GM18861 (cell line): ENCODE results near the gene ACSF3.

Source experiments
- ATAC-seq: cut with Tn5 transposase; IDR thresholded peaks from one replicate; pipeline ENCODE4 v1.9.1; 2021; ENCODE audit not compliant: unreplicated experiment

The ACSF3 gene

DNA sequence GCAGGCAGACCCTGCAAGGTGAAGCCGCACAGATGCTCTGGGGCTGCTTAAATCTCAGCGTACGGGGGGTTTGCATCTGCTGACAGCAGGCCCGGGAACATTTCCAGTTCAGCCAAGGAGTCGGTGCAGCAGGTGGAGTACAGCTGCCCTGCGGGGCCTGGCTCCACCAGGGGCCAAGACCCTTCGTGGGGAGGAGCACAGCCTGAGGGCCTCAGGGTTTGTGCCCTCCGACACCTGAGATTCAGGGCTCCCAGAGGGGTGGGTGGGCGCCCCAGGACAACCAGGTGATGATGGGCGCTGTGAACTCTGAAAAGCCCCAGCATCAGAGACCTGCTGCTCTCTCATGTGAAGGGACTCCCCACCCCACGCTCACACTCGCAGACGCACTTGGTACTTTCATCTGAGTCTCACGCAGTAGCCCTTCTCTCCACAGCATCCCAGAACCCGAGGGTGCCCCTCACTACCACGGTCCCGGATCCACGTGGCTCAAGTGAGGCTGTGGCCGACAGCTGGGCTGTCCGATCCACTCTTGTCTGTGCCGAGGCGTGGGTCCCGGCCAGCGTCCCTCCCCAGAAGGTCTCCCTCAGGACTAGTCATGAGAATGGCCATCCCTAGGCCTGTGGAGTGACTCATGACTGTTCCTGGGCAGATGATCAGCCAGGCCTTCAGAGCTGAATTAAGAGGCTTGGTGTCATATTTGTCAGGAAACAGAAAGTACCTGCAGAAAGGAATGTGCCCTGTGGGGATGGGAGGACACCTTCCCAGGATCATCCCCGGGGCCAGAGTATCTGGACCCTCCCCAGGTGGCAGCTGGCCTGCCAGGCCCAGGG, 29.6 kb downstream of the ACSF3 start:
- ATAC-seq, result no peak

DNA sequence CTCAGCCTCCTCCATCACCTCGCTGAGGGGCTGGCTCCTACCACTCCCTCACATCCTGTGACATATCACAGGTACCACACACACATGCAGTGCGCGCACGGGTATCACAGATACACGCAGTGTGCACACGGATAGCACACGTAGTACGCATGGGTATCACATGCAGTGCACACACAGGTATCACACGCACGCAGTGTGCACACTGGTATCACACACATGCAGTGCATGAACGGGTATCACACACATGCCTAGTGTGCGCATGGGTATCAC, 30.1 kb downstream of the ACSF3 start:
- no peak for ATAC-seq

GRCh38 chr16:89129378-89129777, 35.7 kb downstream of the ACSF3 start:
- ATAC-seq, result no peak

GRCh38 chr16:89130448-89130847, 36.8 kb downstream of the ACSF3 start:
- no peak for ATAC-seq

- no peak for ATAC-seq
These were observed 38.1 kb downstream of the ACSF3 start for GRCh38 chr16:89131783-89132182.

GRCh38 chr16:89132194-89133005, 38.7 kb downstream of the ACSF3 start:
- ATAC-seq, result no peak

- ATAC-seq, result no peak
These were observed 39.9 kb downstream of the ACSF3 start for GRCh38 chr16:89133457-89134127.

GRCh38 chr16:89134269-89134668, 40.6 kb downstream of the ACSF3 start:
- no peak for ATAC-seq

- no peak for ATAC-seq
These were observed 41.5 kb downstream of the ACSF3 start for GRCh38 chr16:89135166-89135565.

- no peak for ATAC-seq
These were observed 42.5 kb downstream of the ACSF3 start for GRCh38 chr16:89135971-89136765.

GRCh38 chr16:89136931-89137330, 43.3 kb downstream of the ACSF3 start:
- no peak for ATAC-seq

DNA sequence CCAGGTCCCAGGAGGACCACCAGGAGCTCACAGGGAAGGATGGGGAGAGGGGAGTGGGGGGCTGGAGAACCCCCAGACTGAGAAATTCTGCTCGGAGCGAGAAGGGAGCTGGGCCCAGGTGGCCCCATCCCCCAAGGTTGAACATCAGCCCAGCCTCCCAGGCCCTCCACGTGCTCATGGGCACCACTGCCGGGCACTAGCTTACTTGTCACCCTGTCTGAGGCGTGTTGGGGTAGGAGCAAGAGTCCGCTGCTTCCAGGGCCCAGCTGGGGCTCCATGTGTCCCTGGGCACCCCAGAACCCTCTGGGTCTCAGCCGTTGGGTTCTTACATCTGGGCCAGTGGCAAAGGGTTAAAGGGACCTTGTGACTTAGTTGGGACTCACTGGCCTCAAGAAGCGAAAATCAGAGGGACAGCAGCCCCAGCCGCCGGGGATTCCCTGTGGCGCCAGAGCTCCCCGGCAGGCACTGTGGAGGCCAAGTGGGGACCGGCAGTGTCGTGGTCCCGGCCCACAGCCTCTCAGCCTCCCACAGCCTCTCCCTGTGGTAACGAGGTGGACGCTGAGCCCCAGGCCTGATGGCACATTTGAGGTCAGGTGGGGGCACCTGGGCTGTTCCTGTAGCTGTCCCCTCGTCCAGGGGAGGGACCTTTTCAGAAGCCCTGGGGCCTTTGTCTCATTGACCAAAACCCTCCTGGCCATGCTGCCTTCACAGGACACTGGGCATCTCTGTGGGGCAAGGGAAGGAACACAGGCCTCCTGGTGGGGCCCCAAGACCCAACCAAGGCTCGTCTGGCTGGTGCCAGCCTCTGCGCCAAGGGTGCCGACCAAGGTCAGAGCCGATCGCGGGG, 44.2 kb downstream of the ACSF3 start:
- no peak for ATAC-seq

DNA sequence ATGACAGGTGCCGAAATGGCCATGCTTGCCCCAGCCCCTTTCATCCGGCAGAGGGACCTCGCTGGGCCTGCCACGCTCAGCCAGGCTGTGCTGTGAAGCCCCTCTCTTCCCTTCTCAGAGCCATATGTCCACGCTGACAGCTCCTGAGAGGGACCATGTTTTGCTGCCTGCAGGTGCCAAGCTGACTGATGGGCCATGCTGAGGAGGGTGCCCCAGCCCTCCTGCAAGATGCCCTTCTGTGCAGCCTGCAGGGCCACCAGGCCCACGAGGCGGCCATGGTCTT, 44.8 kb downstream of the ACSF3 start:
- no peak for ATAC-seq

- ATAC-seq, result no peak
These were observed 45.3 kb downstream of the ACSF3 start for GRCh38 chr16:89138843-89139520.

GRCh38 chr16:89139907-89140361, 46.3 kb downstream of the ACSF3 start:
- no peak for ATAC-seq

- ATAC-seq, result no peak
These were observed 46.7 kb downstream of the ACSF3 start for GRCh38 chr16:89140401-89140800.

DNA sequence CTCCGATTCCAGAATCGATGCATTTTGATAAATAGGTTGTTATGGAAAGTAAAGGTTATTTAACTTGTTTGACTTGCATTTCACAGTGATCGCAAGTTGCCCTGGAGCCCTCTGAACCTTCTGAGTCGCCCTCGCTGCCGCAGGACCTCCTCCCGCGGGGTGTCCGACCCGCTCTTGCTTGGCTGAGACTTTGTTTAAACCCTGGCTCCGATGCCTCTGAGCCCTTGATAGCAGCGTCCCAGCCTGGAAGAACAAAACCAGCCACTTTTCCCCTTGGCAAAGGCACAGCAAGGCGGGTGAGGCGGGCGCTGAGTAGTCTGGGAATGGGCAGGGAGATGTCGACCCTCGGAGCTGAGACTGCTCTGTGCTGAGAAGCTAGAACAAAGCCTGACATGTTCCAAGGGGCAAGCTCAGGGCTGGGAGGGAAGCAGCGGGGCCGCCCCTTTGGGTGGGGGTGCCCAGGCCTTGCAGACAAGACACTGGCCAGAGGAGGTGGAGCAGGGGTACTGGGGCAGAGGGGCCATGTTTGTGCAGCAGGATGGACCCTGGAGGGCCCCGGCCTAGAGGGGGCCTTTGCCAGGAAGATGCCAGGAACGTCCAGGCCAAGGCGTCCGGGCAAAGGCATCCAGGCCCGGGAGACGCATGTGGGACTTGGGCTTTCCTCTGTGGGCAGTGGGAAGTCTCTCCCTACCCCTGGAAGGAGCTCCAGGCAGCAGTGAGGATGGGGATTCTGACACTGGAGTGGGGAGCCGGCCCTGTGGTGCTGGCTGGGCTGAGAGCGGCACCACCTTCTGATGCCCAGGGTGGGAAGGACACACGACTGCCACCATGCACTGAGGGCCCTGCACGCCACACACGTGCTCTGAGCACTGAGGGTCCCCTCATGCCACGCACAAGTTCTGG, 47.6 kb downstream of the ACSF3 start:
- ATAC-seq, result no peak

- ATAC-seq, result no peak
These were observed 48.2 kb downstream of the ACSF3 start for GRCh38 chr16:89141884-89142267.
